K562 (cell line): Measurements from ENCODE around the gene BMP3. TPM values are rescaled to one million over a fixed set of nuclear protein-coding genes. Genes with fewer than 3 reads are reported as not detected.

Experiments used
- ATAC-seq: fragments of 200-7000 bp; cut with Tn5 transposase; 3 replicates; pipeline ENCODE4 v1.9.1; 2020; ENCODE audit warnings: moderate library complexity
- BruUV-seq: library from RNA; stranded (reverse); fragments of 400-500 nt; replicated peaks from 2 replicates; lab custom pipeline; 2021; lab: Mats Ljungman, UMichigan
- CTCF ChIA-PET: fragments of 300-600 bp; formaldehyde crosslinking; extraction: SDS; loops from one replicate; lab custom pipeline; 2021; ENCODE audit warnings: low intra/inter-chr PET ratio; lab: Yijun Ruan, JAX
- POLR2A ChIA-PET: fragments of 300-600, 350-650 bp; sonication (Branson Sonifier 250); formaldehyde crosslinking; extraction: SDS; loops from one replicate; lab custom pipeline; 2021; ENCODE audit warnings: antibody characterized with exemption, inconsistent platforms; lab: Yijun Ruan, JAX
- DNase-seq, 4 experiments: peaks; one replicate each; pipeline versions ENCODE4 v3.0.0 to v3.0.0-alpha.2; 2011 to 2018; ENCODE audit warnings: low spot score in 3 of 4, mixed read lengths in 3 of 4; ENCODE audit errors: extremely low read depth in 1 of 4
- FAIRE-seq: peaks from 2 replicates; lab custom pipeline; 2011; peaks lifted over from hg19 to GRCh38; lab: Jason Lieb, UNC
- H2AFZ ChIP-seq: 2 replicates; pipeline ENCODE4 v1.6.0; 2011; ENCODE audit warnings: low read depth, low read length, control low read depth, inconsistent platforms
- H3K27ac ChIP-seq: fragments of 200-600 bp; 3 replicates; pipeline ENCODE4 v1.8.0; 2011; ENCODE audit warnings: low read depth, mild to moderate bottlenecking, control low read depth, inconsistent platforms, low read length, moderate library complexity, mixed read lengths; ENCODE audit errors: extremely low read depth
- H3K27me3 ChIP-seq, 2 experiments: fragments of 300-600 bp in 1 of 2; 2 replicates in 1 of 2; 3 replicates in 1 of 2; pipeline versions ENCODE4 v1.6.0 to v1.8.0; 2011; ENCODE audit warnings: inconsistent platforms in 2 of 2, low read length in 2 of 2, mild to moderate bottlenecking in 1 of 2, mixed read lengths in 1 of 2, moderate library complexity in 1 of 2; ENCODE audit not compliant: control insufficient read depth in 2 of 2, insufficient read depth in 2 of 2
- H3K36me3 ChIP-seq: fragments of 300-600 bp; 3 replicates; pipeline ENCODE4 v1.8.0; 2011; ENCODE audit warnings: mild to moderate bottlenecking, low read length, inconsistent platforms; ENCODE audit not compliant: control insufficient read depth, insufficient read depth
- H3K4me1 ChIP-seq, 2 experiments: fragments of 200-600 bp in 1 of 2; replicated peaks in 1 of 2; 2 replicates in 1 of 2; 3 replicates in 1 of 2; pipeline versions ENCODE4 v1.5.1 to v1.8.0; 2011; ENCODE audit warnings: inconsistent platforms in 2 of 2, low read length in 2 of 2, mild to moderate bottlenecking in 1 of 2, mixed read lengths in 1 of 2, moderate library complexity in 1 of 2; ENCODE audit not compliant: control insufficient read depth in 2 of 2, insufficient read depth in 2 of 2
- H3K4me2 ChIP-seq: 2 replicates; pipeline ENCODE4 v1.6.1; 2011; ENCODE audit warnings: low read length, control low read depth, inconsistent platforms, mixed read lengths; ENCODE audit not compliant: insufficient read depth
- H3K4me3 ChIP-seq: fragments of 200-600 bp; sonication (generic), shearing (Covaris generic); 2 replicates; pipeline ENCODE4 v1.5.1; 2016; ENCODE audit warnings: control low read depth, inconsistent platforms
- H3K79me2 ChIP-seq: fragments of 200-600 bp; 3 replicates; pipeline ENCODE4 v1.8.0; 2011; ENCODE audit warnings: low read length, inconsistent platforms; ENCODE audit not compliant: control insufficient read depth, insufficient read depth
- H3K9ac ChIP-seq, 2 experiments: 2 replicates each; pipeline versions ENCODE4 v1.6.0 to v1.6.1; 2011; ENCODE audit warnings: low read depth in 2 of 2, low read length in 2 of 2, control low read depth in 1 of 2, inconsistent platforms in 1 of 2, mild to moderate bottlenecking in 1 of 2, mixed read lengths in 1 of 2; ENCODE audit not compliant: insufficient read depth in 1 of 2
- H3K9me1 ChIP-seq: one replicate; pipeline ENCODE4 v1.6.0; 2011; ENCODE audit warnings: inconsistent platforms, mild to moderate bottlenecking, low read length, moderate library complexity; ENCODE audit not compliant: control insufficient read depth, insufficient read depth
- H3K9me3 ChIP-seq: replicated peaks from 2 replicates; pipeline ENCODE4 v1.5.1; 2011; ENCODE audit warnings: low read depth, low read length, inconsistent platforms; ENCODE audit not compliant: control insufficient read depth, insufficient read depth
- H4K20me1 ChIP-seq: replicated peaks from 2 replicates; pipeline ENCODE4 v1.6.1; 2011; ENCODE audit warnings: low read length, inconsistent platforms, mixed read lengths; ENCODE audit not compliant: control insufficient read depth, insufficient read depth
- ARID4B ChIP-seq: sonication (generic); formaldehyde crosslinking; IDR thresholded peaks from 2 replicates; pipeline ENCODE4 v1.8.0; 2022; ENCODE audit warnings: mild to moderate bottlenecking, missing genetic modification reagents
- CBFA2T3 ChIP-seq: fragments of 450-650 bp; IDR thresholded peaks from 2 replicates; pipeline ENCODE4 v1.6.1; 2017
- CHCHD3 ChIP-seq: fragments of 250-450 bp; sonication (Bioruptor Pico); IDR thresholded peaks from 2 replicates; pipeline ENCODE4 v2.1.2; 2022; ENCODE audit warnings: mild to moderate bottlenecking
- CREB3L1 ChIP-seq: fragments of 450-650 bp; IDR thresholded peaks from 2 replicates; pipeline ENCODE4 v1.6.1; 2014; ENCODE audit warnings: low read depth, mild to moderate bottlenecking, moderate library complexity, borderline replicate concordance
- DPF2 ChIP-seq: fragments of 450-650 bp; IDR thresholded peaks from 2 replicates; pipeline ENCODE4 v1.6.1; 2016
- MBD1 ChIP-seq: fragments of 250-450 bp; sonication (Bioruptor Pico); IDR thresholded peaks from 2 replicates; pipeline ENCODE4 v1.8.0; 2022; ENCODE audit warnings: inconsistent platforms
- MLX ChIP-seq, 2 experiments: fragments of 450-650 bp in 1 of 2; sonication (generic) in 1 of 2; formaldehyde crosslinking; conservative IDR thresholded peaks; 2 replicates each; pipeline versions ENCODE4 v1.4.0 to v1.8.1; 2020 to 2022; ENCODE audit warnings: mild to moderate bottlenecking in 1 of 2, missing genetic modification reagents in 1 of 2
- NR2C2 ChIP-seq, 2 experiments: fragments of 200-800 bp in 1 of 2; sonication (Bioruptor generic) in 1 of 2; sonication (generic) in 1 of 2; formaldehyde crosslinking in 1 of 2; IDR thresholded peaks; 2 replicates each; pipeline versions ENCODE4 v1.6.1 to v1.8.0; 2016 to 2022; ENCODE audit warnings: mild to moderate bottlenecking in 1 of 2, missing compliant biosample characterization in 1 of 2, missing genetic modification characterization in 1 of 2, missing genetic modification reagents in 1 of 2
- NUFIP1 ChIP-seq: fragments of 450-650 bp; IDR thresholded peaks from 2 replicates; pipeline ENCODE4 v1.6.1; 2018; ENCODE audit not compliant: partially characterized antibody
- PTRF ChIP-seq: fragments of 450-650 bp; IDR thresholded peaks from 2 replicates; pipeline ENCODE4 v1.6.1; 2016; ENCODE audit warnings: mild to moderate bottlenecking, missing genetic modification characterization, missing compliant biosample characterization
- THRB ChIP-seq: fragments of 450-650 bp; formaldehyde crosslinking; conservative IDR thresholded peaks from 2 replicates; pipeline ENCODE4 v1.4.0; 2022; ENCODE audit warnings: mild to moderate bottlenecking, missing genetic modification characterization
- WGBS: fragments of 100-300 bp; shearing (Covaris generic); methylation state at CpG from one replicate; pipeline ENCODE4 v1.1.6; 2016; ENCODE audit warnings: low coverage, mixed read lengths; ENCODE audit not compliant: insufficient coverage; ENCODE audit errors: missing lambda C conversion rate; 5-methylcytosine and 5-hydroxymethylcytosine counted together
- in situ Hi-C: fragments of 300-500 bp; cut with MboI; formaldehyde crosslinking; loops from 4 replicates; pipeline ENCODE4 v1.15.0; 2018; ENCODE audit warnings: inconsistent platforms, mixed read lengths
- intact Hi-C: fragments of 100-400 bp; cut with micrococcal nuclease; formaldehyde crosslinking; loops from 2 replicates; pipeline ENCODE4 v1.14.2; 2022
- polyA plus RNA-seq, 8 experiments: library from polyadenylated mRNA; depleted of rRNA in 4 of 8; stranded (reverse) in 5 of 8; unstranded in 3 of 8; fragments of >200 nt; fragmentation: Nextera tagmentation in 2 of 8; fragmentation: Illumina TruSeq in 1 of 8; extraction: Ambion mirVana in 2 of 8; extraction: Trizol in 1 of 8; gene quantifications; 2 replicates each; pipeline versions ENCODE4 v1.2.1 to v1.2.3, GENCODE V29; 2011 to 2014; ENCODE audit warnings: inconsistent platforms in 1 of 8, missing spikeins in 1 of 8
- total RNA-seq, 7 experiments: library from RNA; depleted of rRNA in 6 of 7; stranded (reverse); fragments of >200 nt in 6 of 7; fragmentation: Illumina TruSeq in 2 of 7; extraction: Trizol in 2 of 7; gene quantifications; 2 replicates each; pipeline versions ENCODE4 v1.2.1 to v1.2.3, GENCODE V29; 2011 to 2021; ENCODE audit warnings: low replicate concordance in 1 of 7

The BMP3 gene
- total and polyA plus RNA-seq, 9 of the 15 experiments (the other 6 are each of a cell fraction or from before 2014, with no cell fraction given), result 0.01 TPM; not detected in 8

- intact Hi-C loops (no loop called here), in situ Hi-C loops (no loop called here)
- H3K27me3 ChIP-seq, result no peaks in the 10 kb centered on the region
- no peak overlapping the region for H3K4me2 ChIP-seq
- ChIA-PET CTCF (no interaction called here), POLR2A (no interaction called here)
- H3K36me3 ChIP-seq, result no peaks in the 10 kb centered on the region
- TF ChIP-seq CBFA2T3 (no peak), CHCHD3 (CRISPR knock-in tag) (no peak), DPF2 (no peak), THRB (no peak), ARID4B (CRISPR knock-in tag) (no peak), CREB3L1 (no peak), MLX (CRISPR knock-in tag; conservative IDR thresholded peaks at IDR 0.05) (no peak), MBD1 (no peak), NUFIP1 (no peak), NR2C2 (CRISPR knock-in tag; IDR thresholded peaks at IDR 0.05) (no peak), NR2C2 (tag; IDR thresholded peaks at IDR 0.05) (no peak), PTRF (tag) (no peak)
- no peak overlapping the region for H3K27ac ChIP-seq
- BruUV-seq, result no TSS peak
- ATAC-seq, result no peak
- H3K4me3 ChIP-seq, result no peak overlapping the region
- DNase-seq, result no peak
- FAIRE-seq, result no peak
- H3K9me3 ChIP-seq, result no peaks in the 10 kb centered on the region
- H3K79me2 ChIP-seq, result no peaks in the 10 kb centered on the region
- no peaks in the 10 kb centered on the region for H3K4me1 ChIP-seq
- H2AFZ ChIP-seq, result no peak overlapping the region
- no peak overlapping the region for H3K9ac ChIP-seq
- no peaks in the 10 kb centered on the region for H4K20me1 ChIP-seq
- WGBS, result 0% methylated on average over 1 of the region's 1 CpG
- H3K9me1 ChIP-seq, result no peaks in the 10 kb centered on the region
These were observed 11.5 kb upstream of the BMP3 start for GRCh38 chr4:81019006-81019405.
